Fibroblast of gingiva (primary cell): ENCODE data around the gene DMAC2.
A peak's percentile ranks its signal among the peaks of the same experiment; 100 is the strongest.
"Not testable (repeated sequence)": the region's sequence is repeated elsewhere in the genome, so short reads cannot be mapped to it uniquely, and the experiment has no call there.

Experiments
- DNase-seq: peaks from one replicate; pipeline ENCODE4 v3.0.0-alpha.2; 2011; ENCODE audit warnings: low read depth

Gene DMAC2

GRCh38 chr19:41439441-41440222, at the start of gene DMAC2:
DMAC2 (minus strand) TSS chr19:41439912; CDS start chr19:41439899, 13 bp downstream.
- peak; percentile 95 for DNase-seq

GRCh38 chr19:41486953-41487352, 47.2 kb upstream of the DMAC2 start:
- DNase-seq, result not testable (repeated sequence)

GRCh38 chr19:41484822-41485221, 45.1 kb upstream of the DMAC2 start:
- DNase-seq, result no peak

- DNase-seq, result no peak
These were observed 40.6 kb upstream of the DMAC2 start for GRCh38 chr19:41480336-41480735.

- DNase-seq, result no peak
These were observed 40.1 kb upstream of the DMAC2 start for GRCh38 chr19:41479757-41480191.

- no peak for DNase-seq
These were observed 39.4 kb upstream of the DMAC2 start for GRCh38 chr19:41478875-41479756.

- DNase-seq, result no peak
These were observed 38.5 kb upstream of the DMAC2 start for GRCh38 chr19:41478171-41478570.

- no peak for DNase-seq
These were observed 36.9 kb upstream of the DMAC2 start for GRCh38 chr19:41476583-41476982.

GRCh38 chr19:41463257-41464256, 23.8 kb upstream of the DMAC2 start:
- DNase-seq, result not testable (repeated sequence)

GRCh38 chr19:41462497-41462896, 22.8 kb upstream of the DMAC2 start:
- no peak for DNase-seq

- no peak for DNase-seq
These were observed 17.5 kb upstream of the DMAC2 start for GRCh38 chr19:41457241-41457640.

GRCh38 chr19:41456342-41456918, 16.7 kb upstream of the DMAC2 start:
- peak; percentile 31 for DNase-seq

- no peak for DNase-seq
These were observed 16.2 kb upstream of the DMAC2 start for GRCh38 chr19:41455936-41456335.

- DNase-seq, result no peak
These were observed 13.0 kb upstream of the DMAC2 start for GRCh38 chr19:41452584-41453275.

GRCh38 chr19:41449865-41450178, 10.1 kb upstream of the DMAC2 start:
- no peak for DNase-seq

- peak; percentile 51 for DNase-seq
These were observed 9.6 kb upstream of the DMAC2 start for GRCh38 chr19:41449079-41449864.

- no peak for DNase-seq
These were observed 8.1 kb upstream of the DMAC2 start for GRCh38 chr19:41447732-41448332.

- DNase-seq, result no peak
These were observed 5.9 kb upstream of the DMAC2 start for GRCh38 chr19:41445575-41445974.

GRCh38 chr19:41443813-41444455, 4.2 kb upstream of the DMAC2 start:
- no peak for DNase-seq
